GM21576 (cell line): ENCODE results near the gene KCNIP3.

Experiments used
- ATAC-seq: cut with Tn5 transposase; IDR thresholded peaks from one replicate; pipeline ENCODE4 v1.9.1; 2021; ENCODE audit warnings: mild to moderate bottlenecking, moderate library complexity; ENCODE audit not compliant: unreplicated experiment

The KCNIP3 gene

GRCh38 chr2:95274291-95275150 is 22.6 kb upstream of the KCNIP3 start, which contains the start of gene PROM2:
Gene PROM2, plus strand, starts transcription at chr2:95274449. Its CDS starts 137 bp downstream, at chr2:95274586.
- no peak for ATAC-seq

GRCh38 chr2:95275151-95275515 is 22.0 kb upstream of the KCNIP3 start:
- ATAC-seq, result no peak

- ATAC-seq, result no peak
Measured at GRCh38 chr2:95275601-95276243, 21.4 kb upstream of the KCNIP3 start.

- no peak for ATAC-seq
Measured at GRCh38 chr2:95276244-95276887, 20.8 kb upstream of the KCNIP3 start.

- ATAC-seq, result no peak
Measured at GRCh38 chr2:95276888-95277245, 20.3 kb upstream of the KCNIP3 start.

GRCh38 chr2:95277246-95277906 is 19.8 kb upstream of the KCNIP3 start:
- no peak for ATAC-seq

GRCh38 chr2:95278051-95278471 is 19.1 kb upstream of the KCNIP3 start:
- ATAC-seq, result no peak

- ATAC-seq, result no peak
Measured at GRCh38 chr2:95278637-95279225, 18.4 kb upstream of the KCNIP3 start.

GRCh38 chr2:95279435-95280035 is 17.6 kb upstream of the KCNIP3 start:
- ATAC-seq, result no peak

GRCh38 chr2:95281071-95281470 is 16.1 kb upstream of the KCNIP3 start:
- no peak for ATAC-seq

- no peak for ATAC-seq
Measured at GRCh38 chr2:95281786-95282185, 15.4 kb upstream of the KCNIP3 start.

- no peak for ATAC-seq
Measured at GRCh38 chr2:95282458-95282857, 14.7 kb upstream of the KCNIP3 start.

- no peak for ATAC-seq
Measured at GRCh38 chr2:95283562-95283961, 13.6 kb upstream of the KCNIP3 start.

- ATAC-seq, result no peak
Measured at GRCh38 chr2:95284886-95285541, 12.1 kb upstream of the KCNIP3 start.

- no peak for ATAC-seq
Measured at GRCh38 chr2:95285542-95285932, 11.6 kb upstream of the KCNIP3 start.

GRCh38 chr2:95287336-95287735 is 9.8 kb upstream of the KCNIP3 start:
- ATAC-seq, result no peak

- no peak for ATAC-seq
Measured at GRCh38 chr2:95287806-95288205, 9.3 kb upstream of the KCNIP3 start.

GRCh38 chr2:95289253-95289652 is 7.9 kb upstream of the KCNIP3 start:
- no peak for ATAC-seq

GRCh38 chr2:95291222-95291621 is 5.9 kb upstream of the KCNIP3 start:
- ATAC-seq, result no peak

- no peak for ATAC-seq
Measured at GRCh38 chr2:95292623-95293260, 4.4 kb upstream of the KCNIP3 start.
